Ectodermal cell (in vitro differentiated cells): ENCODE measurements around the gene SPATA12. TPM values are rescaled to one million over a fixed set of nuclear protein-coding genes. Genes with fewer than 3 reads are reported as not detected.

ENCODE experiments used
- H3K27ac ChIP-seq: 2 replicates; pipeline ENCODE4 v1.7.0; 2013; ENCODE audit warnings: mild to moderate bottlenecking, low read depth, low read length; ENCODE audit not compliant: insufficient read depth, poor library complexity, severe bottlenecking
- H3K27me3 ChIP-seq: 2 replicates; pipeline ENCODE4 v1.7.0; 2013; ENCODE audit warnings: mild to moderate bottlenecking, low read length; ENCODE audit not compliant: insufficient read depth, control insufficient read depth, poor library complexity, severe bottlenecking
- H3K36me3 ChIP-seq: one replicate; pipeline ENCODE4 v1.7.0; 2013; ENCODE audit warnings: low read length; ENCODE audit not compliant: control insufficient read depth, insufficient read depth
- H3K4me1 ChIP-seq: one replicate; pipeline ENCODE4 v1.7.0; 2013; ENCODE audit warnings: low read length; ENCODE audit not compliant: control insufficient read depth, insufficient read depth
- H3K4me3 ChIP-seq: 2 replicates; pipeline ENCODE4 v1.7.0; 2013; ENCODE audit warnings: low read depth, low read length, control low read depth; ENCODE audit not compliant: insufficient read depth
- H3K9me3 ChIP-seq: 2 replicates; pipeline ENCODE4 v1.7.0; 2013; ENCODE audit warnings: mild to moderate bottlenecking, low read length, moderate library complexity; ENCODE audit not compliant: control insufficient read depth
- WGBS, 2 experiments: methylation state at CpG; one replicate each; pipeline ENCODE4 v1.1.7; 2013; ENCODE audit warnings: missing lambda C conversion rate in 2 of 2; 5-methylcytosine and 5-hydroxymethylcytosine counted together
- polyA plus RNA-seq, 4 experiments: library from polyadenylated mRNA; stranded (reverse); fragments of 50-300 nt; gene quantifications; one replicate each; pipeline ENCODE4 v1.2.3, GENCODE V29; 2013

The SPATA12 gene, protein sequence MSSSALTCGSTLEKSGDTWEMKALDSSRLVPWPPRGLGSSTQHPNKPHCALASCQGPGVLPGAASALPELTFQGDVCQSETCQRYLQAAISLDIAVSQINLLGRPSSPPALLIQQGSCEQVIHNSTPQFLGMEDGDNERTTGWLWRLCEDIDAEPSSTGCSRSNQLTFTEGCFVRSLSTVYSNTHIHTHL
- polyA plus RNA-seq (2013, experiment 1 of 4), result not detected
- 0.14 TPM for polyA plus RNA-seq (2013, experiment 2 of 4)
- polyA plus RNA-seq (2013, experiment 3 of 4), result not detected
- 0.12 TPM for polyA plus RNA-seq (2013, experiment 4 of 4)

DNA sequence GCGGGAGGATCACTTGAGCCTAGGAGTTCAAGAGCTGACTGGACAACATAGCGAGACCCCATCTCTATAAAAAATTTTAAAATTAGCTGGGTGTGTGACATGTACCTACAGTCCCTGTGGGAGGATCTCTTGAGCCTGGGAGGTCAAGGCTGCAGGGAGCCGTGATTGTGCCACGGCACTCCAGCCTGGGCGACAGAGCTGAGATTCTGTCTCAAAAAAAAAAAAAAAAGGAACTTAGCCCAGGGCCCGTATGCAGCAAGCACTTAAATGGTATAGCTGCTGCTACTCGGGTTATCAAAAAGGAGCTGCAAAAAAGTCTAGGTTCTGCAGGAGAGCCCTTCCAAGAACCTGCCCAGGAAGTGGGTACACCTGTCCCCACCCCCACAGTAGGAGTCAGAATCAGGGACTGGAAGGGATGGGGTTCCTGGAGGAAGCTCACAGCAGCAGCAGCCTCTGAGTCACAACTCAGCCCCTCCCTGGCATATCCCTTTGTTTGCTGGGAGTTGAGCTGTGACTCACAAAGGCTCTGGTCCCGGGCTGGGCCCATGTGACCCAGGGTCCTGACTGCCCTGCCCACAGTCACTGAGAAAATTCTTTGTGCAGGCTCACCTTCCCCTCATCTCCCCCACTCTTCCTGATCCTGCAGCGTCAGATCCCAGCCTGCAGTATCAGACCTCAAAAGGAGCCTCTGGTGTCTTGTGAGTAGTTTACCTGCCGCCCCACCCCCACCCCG is at the start of gene SPATA12:
TSS of gene SPATA12 (plus strand) at position 576 of the 733 bp plus-strand sequence. CDS start 13,031 bp downstream, outside the sequence.
- Histone ChIP-seq H3K27ac (no peak within 1 kb of the TSS), H3K27me3 (no peaks in the 10 kb centered on the region), H3K9me3 (no peaks in the 10 kb centered on the region), H3K4me1 (peaks cover 8% of the 10 kb centered on the region), H3K36me3 (no peaks in the 10 kb centered on the region), H3K4me3 (no peak within 1 kb of the TSS)
- 59 to 60% methylated on average over 11 of the region's 11 CpGs for whole genome bisulfite sequencing, 2 experiments

DNA sequence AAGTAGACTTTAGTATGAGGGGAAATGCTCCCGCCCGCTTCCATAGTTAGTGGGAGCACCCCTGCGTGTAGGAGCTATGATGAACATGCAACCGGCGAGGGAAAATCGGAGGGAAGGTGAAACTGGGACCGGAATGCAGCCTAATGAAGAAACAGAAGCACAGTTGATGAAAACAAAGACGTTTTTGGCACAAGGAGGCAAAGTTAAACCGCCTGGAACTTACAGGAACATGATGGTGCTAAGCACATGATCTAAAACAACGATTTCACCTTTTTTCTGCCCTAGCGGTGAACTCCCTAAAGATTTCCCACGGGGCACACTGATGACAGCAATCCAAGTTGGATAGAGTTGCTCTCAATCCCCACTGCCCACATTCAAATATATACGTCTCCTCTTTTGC is 49.4 kb upstream of the SPATA12 start:
- 92 to 93% methylated on average over 12 of the region's 13 CpGs for WGBS, 2 experiments
- no peak overlapping the region for H3K4me3 ChIP-seq

GRCh38 chr3:57012847-57013246 is 47.6 kb upstream of the SPATA12 start:
- Histone ChIP-seq H3K27ac (no peak overlapping the region), H3K4me1 (peaks cover 12% of the 10 kb centered on the region), H3K36me3 (no peaks in the 10 kb centered on the region), H3K4me3 (no peak overlapping the region), H3K27me3 (no peaks in the 10 kb centered on the region), H3K9me3 (no peaks in the 10 kb centered on the region)
- WGBS, 2 experiments, result 97% methylated on average over 22 of the region's 22 CpGs

More for the DNA sequence above, 49.4 kb upstream of the SPATA12 start:
- H3K36me3 ChIP-seq, result no peaks in the 10 kb centered on the region
- H3K4me1 ChIP-seq, result peaks cover 6% of the 10 kb centered on the region
- H3K27ac ChIP-seq, result no peak overlapping the region
- no peaks in the 10 kb centered on the region for H3K27me3 ChIP-seq
- no peaks in the 10 kb centered on the region for H3K9me3 ChIP-seq

DNA sequence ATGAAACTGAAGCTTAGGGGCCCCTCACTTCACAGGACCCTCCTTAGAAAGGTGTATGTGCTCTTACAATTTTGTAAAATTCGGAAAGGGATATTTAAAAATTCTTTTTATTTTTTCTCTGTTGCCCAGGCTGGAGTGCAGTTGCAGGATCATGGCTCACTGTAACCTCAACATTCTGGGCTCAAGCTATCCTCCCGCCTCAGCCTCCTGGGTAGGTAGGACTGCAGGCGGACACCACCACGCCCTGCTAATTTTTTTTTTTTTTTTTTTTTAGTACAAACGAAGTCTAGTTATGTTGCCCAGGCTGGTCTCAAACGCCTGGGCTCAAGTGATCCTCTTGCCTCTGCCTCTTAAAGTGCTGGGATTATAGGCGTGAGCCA is 45.1 kb upstream of the SPATA12 start:
- Histone ChIP-seq H3K36me3 (no peaks in the 10 kb centered on the region), H3K27me3 (no peaks in the 10 kb centered on the region), H3K4me3 (no peak overlapping the region), H3K27ac (no peak overlapping the region), H3K4me1 (peaks cover 12% of the 10 kb centered on the region), H3K9me3 (no peaks in the 10 kb centered on the region)
- 92 to 93% methylated on average over 7 of the region's 7 CpGs for WGBS, 2 experiments

- H3K27me3 ChIP-seq, result no peaks in the 10 kb centered on the region
- H3K36me3 ChIP-seq, result no peaks in the 10 kb centered on the region
- 91 to 94% methylated on average over 6 of the region's 6 CpGs for WGBS, 2 experiments
- H3K9me3 ChIP-seq, result no peaks in the 10 kb centered on the region
- peaks cover 12% of the 10 kb centered on the region for H3K4me1 ChIP-seq
- no peak overlapping the region for H3K27ac ChIP-seq
- no peak overlapping the region for H3K4me3 ChIP-seq
Measured at GRCh38 chr3:57015912-57016311, 44.6 kb upstream of the SPATA12 start.

GRCh38 chr3:57017459-57017845 is 43.0 kb upstream of the SPATA12 start:
- Histone ChIP-seq H3K27me3 (no peaks in the 10 kb centered on the region), H3K9me3 (no peaks in the 10 kb centered on the region), H3K4me1 (peaks cover 12% of the 10 kb centered on the region), H3K27ac (no peak overlapping the region), H3K36me3 (no peaks in the 10 kb centered on the region), H3K4me3 (no peak overlapping the region)
- WGBS, 2 experiments, result 75 to 76% methylated on average over 8 of the region's 8 CpGs

GRCh38 chr3:57018246-57018645 is 42.2 kb upstream of the SPATA12 start:
- Histone ChIP-seq H3K4me1 (peaks cover 12% of the 10 kb centered on the region), H3K4me3 (no peak overlapping the region), H3K36me3 (no peaks in the 10 kb centered on the region), H3K27me3 (no peaks in the 10 kb centered on the region), H3K9me3 (no peaks in the 10 kb centered on the region), H3K27ac (no peak overlapping the region)

GRCh38 chr3:57019057-57019456 is 41.4 kb upstream of the SPATA12 start:
- Histone ChIP-seq H3K27ac (no peak overlapping the region), H3K9me3 (no peaks in the 10 kb centered on the region), H3K4me1 (peaks cover 12% of the 10 kb centered on the region), H3K4me3 (no peak overlapping the region), H3K27me3 (no peaks in the 10 kb centered on the region), H3K36me3 (no peaks in the 10 kb centered on the region)
- 83 to 90% methylated on average over 3 of the region's 3 CpGs for WGBS, 2 experiments

- Histone ChIP-seq H3K9me3 (no peaks in the 10 kb centered on the region), H3K27me3 (no peaks in the 10 kb centered on the region), H3K36me3 (no peaks in the 10 kb centered on the region), H3K4me1 (no peaks in the 10 kb centered on the region), H3K27ac (no peak overlapping the region), H3K4me3 (no peak overlapping the region)
- WGBS, 2 experiments, result 71 to 78% methylated on average over 3 of the region's 3 CpGs
Measured at GRCh38 chr3:57025237-57025636, 35.2 kb upstream of the SPATA12 start.

DNA sequence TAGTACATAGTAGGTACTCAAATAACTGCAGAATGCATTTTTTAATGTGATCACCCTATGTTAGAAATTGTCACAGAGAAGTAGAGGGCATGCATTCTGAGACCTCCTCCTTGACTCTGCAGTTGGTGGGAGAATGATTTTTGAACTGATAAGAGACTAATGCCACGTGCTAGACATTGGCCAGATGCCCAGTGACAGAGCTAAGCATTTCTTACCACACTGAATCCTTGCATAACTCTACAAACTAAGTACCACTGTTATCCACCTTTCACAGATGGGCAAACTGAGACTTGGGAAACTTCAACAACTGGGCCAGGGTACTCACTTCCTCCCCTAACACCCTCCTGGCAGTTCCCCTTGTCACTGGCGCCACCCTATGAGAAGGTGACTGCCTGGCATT is 33.5 kb upstream of the SPATA12 start:
- Histone ChIP-seq H3K27me3 (no peaks in the 10 kb centered on the region), H3K9me3 (no peaks in the 10 kb centered on the region), H3K27ac (no peak overlapping the region), H3K4me3 (no peak overlapping the region), H3K4me1 (no peaks in the 10 kb centered on the region), H3K36me3 (no peaks in the 10 kb centered on the region)
- 96 to 97% methylated on average over 2 of the region's 2 CpGs for WGBS, 2 experiments
